PFSK-1 (cell line): ENCODE data around the gene LDB3.

Source experiments
- FOXP2 ChIP-seq: optimal IDR thresholded peaks from 2 replicates; pipeline ENCODE3; 2011; ENCODE audit warnings: borderline replicate concordance, control low read depth, inconsistent platforms; ENCODE audit not compliant: insufficient read depth; ENCODE audit errors: extremely low read length, extremely low read depth
- POLR2AphosphoS5 ChIP-seq: IDR thresholded peaks from 2 replicates; pipeline ENCODE4 v1.6.1; 2012; ENCODE audit warnings: low read depth, mild to moderate bottlenecking, control low read depth, low read length, moderate library complexity
- SIN3A ChIP-seq: IDR thresholded peaks from 2 replicates; pipeline ENCODE4 v1.6.1; 2012; ENCODE audit warnings: mild to moderate bottlenecking, low read length, moderate library complexity, borderline replicate concordance; ENCODE audit not compliant: insufficient read depth
- TAF1 ChIP-seq: IDR thresholded peaks from 2 replicates; pipeline ENCODE4 v1.6.1; 2012; ENCODE audit warnings: low read length, control low read depth, borderline replicate concordance; ENCODE audit not compliant: insufficient read depth
- TF ChIP-seq, protein P1 (sequence below), 2 experiments: IDR thresholded peaks; 2 replicates each; pipeline versions ENCODE4 v1.6.1 to v1.8.0; 2011 to 2012; ENCODE audit warnings: low read depth in 2 of 2, low read length in 2 of 2, control low read depth in 1 of 2, inconsistent platforms in 1 of 2, mild to moderate bottlenecking in 1 of 2, moderate library complexity in 1 of 2; ENCODE audit not compliant: insufficient read depth in 1 of 2

LDB3 gene

DNA sequence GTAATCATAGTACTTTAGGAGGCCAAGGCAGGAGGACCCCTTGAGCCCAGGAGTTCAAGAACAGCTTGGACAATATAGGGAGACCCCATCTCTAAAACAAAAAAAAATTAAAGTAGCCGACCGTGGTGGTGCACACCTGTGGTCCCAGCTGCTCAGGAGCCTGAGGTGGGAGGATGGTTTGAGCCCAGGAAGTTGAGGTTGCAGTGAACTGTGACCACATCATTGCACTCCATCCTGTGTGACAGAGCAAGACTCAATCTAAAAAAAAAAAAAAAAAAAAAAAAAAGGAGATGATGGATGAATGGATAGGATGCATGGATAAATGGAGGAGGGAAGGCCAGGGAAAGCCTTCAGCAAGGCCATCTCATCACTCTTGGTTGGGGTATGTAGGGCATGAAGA lies 54.7 kb downstream of the LDB3 start:
- TF ChIP-seq POLR2AphosphoS5 = no peak
- TF ChIP-seq SIN3A = no peak
- TF ChIP-seq, protein P1, sequence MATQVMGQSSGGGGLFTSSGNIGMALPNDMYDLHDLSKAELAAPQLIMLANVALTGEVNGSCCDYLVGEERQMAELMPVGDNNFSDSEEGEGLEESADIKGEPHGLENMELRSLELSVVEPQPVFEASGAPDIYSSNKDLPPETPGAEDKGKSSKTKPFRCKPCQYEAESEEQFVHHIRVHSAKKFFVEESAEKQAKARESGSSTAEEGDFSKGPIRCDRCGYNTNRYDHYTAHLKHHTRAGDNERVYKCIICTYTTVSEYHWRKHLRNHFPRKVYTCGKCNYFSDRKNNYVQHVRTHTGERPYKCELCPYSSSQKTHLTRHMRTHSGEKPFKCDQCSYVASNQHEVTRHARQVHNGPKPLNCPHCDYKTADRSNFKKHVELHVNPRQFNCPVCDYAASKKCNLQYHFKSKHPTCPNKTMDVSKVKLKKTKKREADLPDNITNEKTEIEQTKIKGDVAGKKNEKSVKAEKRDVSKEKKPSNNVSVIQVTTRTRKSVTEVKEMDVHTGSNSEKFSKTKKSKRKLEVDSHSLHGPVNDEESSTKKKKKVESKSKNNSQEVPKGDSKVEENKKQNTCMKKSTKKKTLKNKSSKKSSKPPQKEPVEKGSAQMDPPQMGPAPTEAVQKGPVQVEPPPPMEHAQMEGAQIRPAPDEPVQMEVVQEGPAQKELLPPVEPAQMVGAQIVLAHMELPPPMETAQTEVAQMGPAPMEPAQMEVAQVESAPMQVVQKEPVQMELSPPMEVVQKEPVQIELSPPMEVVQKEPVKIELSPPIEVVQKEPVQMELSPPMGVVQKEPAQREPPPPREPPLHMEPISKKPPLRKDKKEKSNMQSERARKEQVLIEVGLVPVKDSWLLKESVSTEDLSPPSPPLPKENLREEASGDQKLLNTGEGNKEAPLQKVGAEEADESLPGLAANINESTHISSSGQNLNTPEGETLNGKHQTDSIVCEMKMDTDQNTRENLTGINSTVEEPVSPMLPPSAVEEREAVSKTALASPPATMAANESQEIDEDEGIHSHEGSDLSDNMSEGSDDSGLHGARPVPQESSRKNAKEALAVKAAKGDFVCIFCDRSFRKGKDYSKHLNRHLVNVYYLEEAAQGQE (IDR thresholded peaks at IDR 0.05; ENCODE audit: insufficient read depth in 1 of 2, low read depth in 2 of 2, low read length in 2 of 2) = no peak
- TF ChIP-seq FOXP2 = no peak
- no peak for TF ChIP-seq TAF1

DNA sequence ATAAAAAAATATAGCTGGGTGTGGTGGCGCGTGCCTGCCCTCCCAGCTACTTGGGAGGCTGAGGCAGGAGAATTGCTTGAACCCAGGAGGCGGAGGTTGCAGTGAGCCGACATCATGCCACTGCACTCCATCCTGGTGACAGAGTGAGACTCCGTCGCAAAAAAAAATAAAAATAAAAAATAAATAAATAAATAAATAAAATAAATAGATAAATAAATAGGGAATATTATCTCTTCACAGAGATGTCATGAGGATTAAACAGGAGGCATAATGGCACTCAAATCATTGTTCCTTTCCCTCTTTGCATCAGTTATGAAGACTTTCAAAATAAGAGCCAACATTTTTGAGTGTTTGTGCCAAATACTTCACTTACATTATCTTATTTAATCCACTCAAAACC lies 56.1 kb downstream of the LDB3 start:
- TF ChIP-seq TAF1 (no peak), POLR2AphosphoS5 (no peak), FOXP2 (no peak), SIN3A (no peak)
- TF ChIP-seq, protein P1 (IDR thresholded peaks at IDR 0.05; ENCODE audit: insufficient read depth in 1 of 2, low read depth in 2 of 2, low read length in 2 of 2) = no peak

DNA sequence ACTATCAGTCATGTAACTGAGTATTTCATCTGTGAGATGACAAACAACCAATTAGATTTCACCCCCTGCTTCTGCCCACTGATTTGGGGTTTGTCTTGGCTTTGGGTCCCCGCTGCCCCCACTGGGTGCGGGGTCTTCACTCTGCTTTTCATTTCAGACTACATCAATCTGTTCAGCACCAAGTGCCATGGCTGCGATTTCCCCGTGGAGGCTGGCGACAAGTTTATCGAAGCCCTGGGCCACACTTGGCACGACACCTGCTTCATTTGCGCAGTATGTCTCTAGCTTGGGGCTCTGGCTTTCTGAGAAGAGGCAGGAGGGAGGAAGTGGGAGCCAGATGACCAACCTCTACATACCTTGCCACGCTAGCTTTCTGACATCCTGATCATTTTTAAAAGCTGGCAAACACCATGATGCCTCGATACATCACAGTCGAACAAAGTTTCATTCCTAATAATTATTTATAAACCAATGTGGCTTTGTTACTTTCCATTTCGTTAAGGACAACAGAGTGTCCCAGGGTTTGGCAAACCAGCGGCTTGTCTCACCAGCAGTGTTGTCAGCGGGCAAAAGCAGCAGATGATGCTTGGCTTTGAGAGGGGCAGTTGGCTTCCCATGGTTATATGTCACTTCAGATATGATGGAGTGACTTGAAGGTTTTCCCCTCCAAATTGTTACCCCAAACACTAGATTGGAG lies 57.8 kb downstream of the LDB3 start:
- no peak for TF ChIP-seq SIN3A
- TF ChIP-seq POLR2AphosphoS5 = no peak
- TF ChIP-seq, protein P1 (IDR thresholded peaks at IDR 0.05; ENCODE audit: insufficient read depth in 1 of 2, low read depth in 2 of 2, low read length in 2 of 2) = no peak
- no peak for TF ChIP-seq FOXP2
- TF ChIP-seq TAF1 = no peak

DNA sequence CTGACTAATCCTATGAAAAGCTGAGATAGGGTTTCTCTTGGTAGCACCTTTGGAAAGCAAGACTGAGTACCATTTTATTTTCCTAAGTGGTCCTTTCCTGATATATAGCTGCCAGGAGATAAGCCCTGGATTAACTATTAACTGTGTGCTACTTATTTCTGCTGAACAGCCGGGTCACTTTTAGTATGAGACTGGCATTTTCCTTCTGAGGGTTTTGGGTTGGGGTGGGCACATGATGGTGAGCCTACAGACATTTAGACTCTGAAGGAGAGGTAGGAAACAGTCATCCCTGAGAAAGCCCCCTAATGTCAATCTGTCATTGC lies 58.3 kb downstream of the LDB3 start:
- TF ChIP-seq, protein P1 (IDR thresholded peaks at IDR 0.05; ENCODE audit: insufficient read depth in 1 of 2, low read depth in 2 of 2, low read length in 2 of 2) = no peak
- TF ChIP-seq TAF1 (no peak), SIN3A (no peak), FOXP2 (no peak), POLR2AphosphoS5 (no peak)

DNA sequence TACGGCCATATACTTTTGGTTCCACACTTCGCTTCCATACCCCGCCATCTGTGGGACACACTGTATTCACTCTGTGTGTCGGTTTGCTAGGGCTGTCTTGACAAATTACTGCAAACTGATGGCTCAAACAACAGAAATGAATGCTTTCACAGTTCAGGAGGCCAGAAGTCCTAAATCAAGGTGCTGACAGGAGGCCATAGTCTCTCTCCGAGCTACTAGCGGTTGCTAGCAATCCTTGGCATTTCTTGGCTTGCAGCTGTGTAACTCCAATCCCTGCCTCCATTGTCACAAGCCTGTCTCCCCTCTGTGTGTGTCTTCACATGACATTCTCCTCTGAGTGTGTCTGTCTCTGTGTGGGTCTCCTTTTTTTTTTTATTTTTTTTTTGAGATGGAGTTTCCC lies 59.2 kb downstream of the LDB3 start:
- TF ChIP-seq TAF1 = no peak
- TF ChIP-seq SIN3A = no peak
- TF ChIP-seq, protein P1 (IDR thresholded peaks at IDR 0.05; ENCODE audit: insufficient read depth in 1 of 2, low read depth in 2 of 2, low read length in 2 of 2) = no peak
- no peak for TF ChIP-seq POLR2AphosphoS5
- TF ChIP-seq FOXP2 = no peak
